Stimulated activated CD4-positive, alpha-beta T cell treated with anti-CD3 and anti-CD28 coated beads, Interleukin-2, amount 100 ng/mL, for 4 hours (primary cell): ENCODE results near the gene PLCG2.

Experiments
- DNase-seq: peaks from one replicate; pipeline ENCODE4 v3.0.0-alpha.2; 2020; ENCODE audit warnings: low read depth

PLCG2 gene

GRCh38 chr16:81816351-81816750, 37.3 kb downstream of the PLCG2 start:
- DNase-seq: no peak

DNA sequence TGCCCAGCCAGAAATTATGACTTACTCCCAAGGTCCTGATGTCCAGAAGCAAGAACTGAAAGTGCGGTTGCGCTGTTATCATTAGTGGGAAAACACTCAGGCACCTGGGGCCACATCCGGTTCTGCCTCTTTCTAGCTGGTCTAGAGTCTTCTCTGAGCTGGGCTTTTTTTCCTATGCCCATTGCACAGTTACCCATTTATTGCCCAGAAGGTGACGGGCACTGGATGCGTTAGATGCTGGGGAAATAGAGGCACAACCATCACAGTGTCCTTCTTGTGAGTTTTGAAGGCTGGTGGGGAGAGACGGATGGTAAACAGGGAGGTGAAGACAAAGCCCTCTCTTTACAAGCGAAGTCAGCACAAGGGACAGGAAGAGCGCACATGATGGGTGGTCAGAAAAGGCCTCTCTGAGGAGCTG, 37.7 kb downstream of the PLCG2 start:
- DNase-seq: no peak

- no peak for DNase-seq
These were observed 38.2 kb downstream of the PLCG2 start for GRCh38 chr16:81817296-81817695.

DNA sequence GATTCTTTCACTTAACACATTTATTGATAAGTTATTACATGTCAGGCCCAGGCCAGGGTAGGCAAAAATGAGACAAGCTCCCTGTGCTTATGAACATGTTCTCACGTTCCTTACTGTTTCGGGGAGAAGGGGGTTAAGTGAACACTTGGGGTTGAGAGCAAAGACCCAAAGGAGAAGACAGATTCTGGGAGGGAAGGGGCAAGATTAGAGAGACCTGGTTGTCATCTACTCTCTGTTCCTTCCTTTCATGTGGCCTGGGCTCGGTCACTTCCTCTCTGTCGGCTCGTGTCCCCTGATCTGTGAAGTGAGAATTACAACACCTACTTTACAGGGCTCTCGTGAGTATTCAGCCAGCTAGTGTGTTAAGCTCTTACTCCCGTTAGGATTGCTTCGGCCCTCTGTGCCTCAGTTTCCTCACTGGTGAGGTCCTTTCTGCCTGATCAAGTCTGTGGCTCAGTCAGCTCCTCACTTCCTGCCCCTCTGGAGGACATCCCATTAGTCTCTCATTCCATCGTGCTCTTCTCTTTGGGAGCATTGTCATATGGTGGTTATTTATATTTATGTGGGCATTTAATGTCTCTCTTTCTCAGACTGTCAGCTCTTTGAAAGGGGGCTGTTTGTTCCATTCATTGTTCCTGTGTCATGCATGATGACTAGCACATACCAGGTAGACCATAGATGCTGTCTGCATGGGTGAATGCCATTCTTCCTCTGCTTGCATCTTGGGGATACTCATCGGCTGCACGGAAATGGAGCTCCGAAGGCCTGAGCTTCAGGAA, 38.9 kb downstream of the PLCG2 start:
- no peak for DNase-seq

GRCh38 chr16:81818568-81818896, 39.4 kb downstream of the PLCG2 start:
- DNase-seq: no peak

DNA sequence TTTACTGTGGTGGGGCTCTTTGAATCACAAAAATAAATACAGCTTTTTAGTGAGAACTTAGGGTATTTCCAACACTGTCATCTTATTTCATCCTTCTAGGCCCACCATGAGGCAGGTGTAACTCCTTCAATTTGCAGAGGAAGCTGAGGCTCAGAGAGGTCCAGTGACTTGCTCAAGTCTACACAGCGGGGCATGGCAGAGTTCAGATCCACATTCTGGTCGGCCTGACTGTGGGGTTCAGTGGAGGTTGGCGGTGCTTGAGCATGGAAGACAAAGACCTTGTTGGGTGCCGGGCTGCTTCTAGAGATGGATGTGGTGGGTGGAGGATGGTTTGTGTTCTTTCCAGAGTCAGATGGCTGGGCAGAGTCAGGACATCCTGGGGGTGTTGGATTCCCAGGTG, 39.8 kb downstream of the PLCG2 start:
- DNase-seq: no peak

DNA sequence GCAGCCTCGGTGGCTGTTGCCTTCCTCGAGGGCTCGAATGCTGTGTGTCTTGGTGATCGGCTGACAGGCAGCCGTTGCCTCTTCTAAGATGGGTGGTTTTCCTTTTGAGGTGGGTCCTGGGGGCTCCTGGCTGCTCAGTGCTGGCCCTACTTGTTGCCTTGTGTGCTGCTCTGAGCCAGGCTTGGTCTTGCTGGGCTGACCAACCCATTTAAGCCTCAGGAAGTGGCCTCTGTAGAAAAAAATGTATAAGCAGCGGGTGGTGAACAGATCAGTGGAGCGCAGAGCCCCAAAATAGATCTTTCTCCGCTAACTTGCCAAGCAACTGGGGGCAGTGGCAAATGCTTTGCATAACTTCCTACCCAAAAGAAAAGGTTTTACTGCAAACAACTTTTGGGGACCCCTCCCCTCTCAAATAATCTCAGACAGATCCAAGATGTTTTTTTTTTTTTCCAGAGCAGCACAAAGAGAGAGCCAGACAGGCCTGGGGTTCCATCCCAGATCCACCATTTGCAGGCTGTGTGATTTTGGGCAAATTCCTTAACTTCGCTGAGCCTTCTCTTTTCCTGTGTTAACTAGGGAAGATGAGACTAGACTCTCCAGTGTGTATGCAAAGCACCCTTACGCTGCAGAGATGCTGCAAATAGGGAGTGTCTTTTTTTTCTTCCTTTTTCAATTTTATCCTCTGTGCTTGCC, 42.5 kb downstream of the PLCG2 start:
- DNase-seq: no peak

- no peak for DNase-seq
These were observed 44.0 kb downstream of the PLCG2 start for GRCh38 chr16:81823111-81823510.

DNA sequence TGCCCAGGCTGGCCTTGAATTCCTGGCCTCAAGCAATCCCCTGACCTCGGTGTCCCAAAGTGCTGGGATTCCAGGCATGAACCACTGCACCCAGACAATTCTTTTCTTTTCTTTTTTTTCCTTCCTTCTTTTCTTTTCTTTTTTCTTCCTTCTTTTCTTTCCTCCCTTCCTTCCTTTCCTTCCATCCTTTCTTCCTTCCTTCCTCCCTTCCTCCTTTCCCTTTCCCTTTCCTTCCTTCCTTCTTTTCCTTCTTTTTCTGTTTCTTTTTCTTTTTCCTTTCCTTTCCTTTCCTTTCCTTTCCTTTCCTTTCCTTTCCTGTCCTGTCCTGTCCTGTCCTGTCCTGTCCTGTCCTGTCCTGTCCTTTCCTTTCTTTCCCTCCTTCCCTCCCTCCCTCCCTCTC, 44.6 kb downstream of the PLCG2 start:
- DNase-seq: no peak

GRCh38 chr16:81826523-81826922, 47.4 kb downstream of the PLCG2 start:
- DNase-seq: no peak

GRCh38 chr16:81830845-81831540, 51.9 kb downstream of the PLCG2 start:
- DNase-seq: no peak

DNA sequence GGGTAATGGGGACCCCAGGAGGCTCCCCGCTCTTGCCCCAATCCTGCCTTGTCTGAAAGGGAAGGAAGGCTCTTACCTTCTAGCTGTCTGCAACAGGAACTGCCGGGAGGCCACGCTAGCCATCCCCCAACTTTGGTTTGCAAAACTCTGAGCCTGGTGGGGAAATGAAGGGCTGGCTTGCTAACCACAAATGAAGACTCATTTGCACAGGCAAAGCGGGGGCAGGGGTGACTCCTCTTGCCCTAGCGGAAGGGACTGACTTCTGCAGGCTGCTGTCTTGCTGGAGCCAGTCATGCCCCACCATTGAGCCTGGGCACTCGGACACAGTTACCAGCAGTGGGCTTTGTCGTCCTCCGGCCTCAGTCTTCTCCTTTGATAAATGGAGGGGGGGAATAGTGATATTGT, 52.6 kb downstream of the PLCG2 start:
- DNase-seq: no peak

- DNase-seq: no peak
These were observed 53.9 kb downstream of the PLCG2 start for GRCh38 chr16:81832801-81833547.

GRCh38 chr16:81833751-81834150, 54.7 kb downstream of the PLCG2 start:
- no peak for DNase-seq

GRCh38 chr16:81834868-81835267, 55.8 kb downstream of the PLCG2 start:
- no peak for DNase-seq

DNA sequence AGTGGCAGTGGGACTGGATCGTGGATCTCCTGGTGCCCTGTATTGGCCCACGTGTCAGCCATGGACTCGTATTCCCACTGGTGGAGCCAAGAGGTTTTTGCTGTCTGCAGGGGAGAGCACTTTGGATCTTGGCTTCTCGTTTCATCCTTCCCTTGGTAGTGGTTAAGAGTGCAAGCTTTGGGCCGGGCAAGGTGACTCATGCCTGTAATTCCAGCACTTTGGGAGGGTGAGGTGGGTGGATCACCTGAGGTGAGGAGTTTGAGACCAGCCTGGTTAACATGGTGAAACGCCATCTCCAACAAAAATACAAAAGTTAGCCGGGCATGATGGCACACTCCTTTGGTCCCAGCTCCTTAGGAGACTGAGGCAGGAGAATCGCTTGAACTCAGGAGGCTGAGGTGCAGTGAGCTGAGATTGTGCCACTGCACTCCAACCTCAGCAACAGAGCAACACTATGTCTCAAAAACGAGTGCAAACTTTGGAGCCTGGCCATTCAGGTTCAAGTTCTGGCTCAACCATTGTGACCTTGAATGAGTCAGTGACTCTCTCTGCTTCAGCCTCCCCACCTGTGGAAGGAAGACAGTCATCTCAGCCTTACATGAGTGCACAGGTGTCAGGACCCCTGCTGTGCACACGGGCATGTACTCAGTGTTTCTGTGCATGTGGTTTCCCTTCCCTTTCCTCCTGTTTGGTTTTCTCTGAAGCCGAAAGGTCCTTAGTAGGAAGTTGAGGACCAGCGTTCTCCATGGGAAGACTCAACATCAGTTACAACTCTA, 57.4 kb downstream of the PLCG2 start:
- DNase-seq: no peak

GRCh38 chr16:81837312-81837751, 58.2 kb downstream of the PLCG2 start:
- no peak for DNase-seq

GRCh38 chr16:81838794-81839193, 59.7 kb downstream of the PLCG2 start:
- no peak for DNase-seq

- DNase-seq: no peak
These were observed 62.6 kb downstream of the PLCG2 start for GRCh38 chr16:81841722-81842121.

GRCh38 chr16:81842564-81843242, 63.6 kb downstream of the PLCG2 start:
- DNase-seq: no peak

GRCh38 chr16:81843243-81843582, 64.1 kb downstream of the PLCG2 start:
- DNase-seq: no peak
